DMS53 treated with DMSO at 0.1 percent for 48 hours (cell line): Measurements from ENCODE around the gene CCDC170.
"Not testable (repeated sequence)": the region's sequence is repeated elsewhere in the genome, so short reads cannot be mapped to it uniquely, and the experiment has no call there.

Experiments used
- DNase-seq: peaks from one replicate; lab custom pipeline; 2025; ENCODE audit not compliant: unreplicated experiment; lab: John Stamatoyannopoulos, UW

Gene CCDC170

GRCh38 chr6:151544884-151545283 is 51.1 kb downstream of the CCDC170 start:
- DNase-seq: not testable (repeated sequence)

- DNase-seq: no peak
Measured at GRCh38 chr6:151546941-151547659, 53.3 kb downstream of the CCDC170 start.

GRCh38 chr6:151548201-151548600 is 54.4 kb downstream of the CCDC170 start:
- no peak for DNase-seq

DNA sequence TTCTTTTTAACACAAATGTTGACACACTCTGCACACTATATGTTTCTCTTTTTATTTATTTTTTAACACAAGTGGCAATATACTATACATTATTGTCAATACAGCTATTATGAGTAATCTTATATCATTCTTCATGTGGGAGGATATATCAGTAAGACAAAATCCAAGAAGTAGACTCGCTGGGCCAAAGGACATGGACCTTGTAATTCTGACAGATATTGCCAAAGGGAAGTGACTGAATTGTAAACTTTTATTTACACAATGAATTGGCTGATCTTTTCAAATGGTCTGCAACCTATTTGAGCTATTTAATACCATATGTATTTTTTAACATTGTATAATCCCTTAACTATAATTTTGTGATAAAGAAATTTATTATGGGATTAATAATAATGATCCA is 56.0 kb downstream of the CCDC170 start:
- no peak for DNase-seq

DNA sequence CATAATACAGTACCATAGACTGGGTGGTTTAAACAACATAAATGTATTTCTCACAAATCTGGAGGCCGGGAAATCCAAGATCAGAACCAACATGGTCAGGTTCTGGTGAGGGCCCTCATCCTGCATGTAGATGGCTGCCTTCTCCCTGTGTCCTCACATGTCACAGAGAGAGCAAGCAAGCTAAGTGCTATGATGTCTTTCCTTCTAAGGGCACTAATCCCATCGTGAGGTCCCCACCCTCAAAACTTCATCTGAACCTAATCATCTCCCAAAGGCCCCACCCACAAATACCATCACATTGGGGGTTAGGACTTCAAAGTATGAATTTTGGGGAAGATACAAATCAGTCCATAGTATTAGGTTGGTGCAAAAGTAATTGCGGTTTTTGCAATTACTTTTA is 56.8 kb downstream of the CCDC170 start:
- no peak for DNase-seq

DNA sequence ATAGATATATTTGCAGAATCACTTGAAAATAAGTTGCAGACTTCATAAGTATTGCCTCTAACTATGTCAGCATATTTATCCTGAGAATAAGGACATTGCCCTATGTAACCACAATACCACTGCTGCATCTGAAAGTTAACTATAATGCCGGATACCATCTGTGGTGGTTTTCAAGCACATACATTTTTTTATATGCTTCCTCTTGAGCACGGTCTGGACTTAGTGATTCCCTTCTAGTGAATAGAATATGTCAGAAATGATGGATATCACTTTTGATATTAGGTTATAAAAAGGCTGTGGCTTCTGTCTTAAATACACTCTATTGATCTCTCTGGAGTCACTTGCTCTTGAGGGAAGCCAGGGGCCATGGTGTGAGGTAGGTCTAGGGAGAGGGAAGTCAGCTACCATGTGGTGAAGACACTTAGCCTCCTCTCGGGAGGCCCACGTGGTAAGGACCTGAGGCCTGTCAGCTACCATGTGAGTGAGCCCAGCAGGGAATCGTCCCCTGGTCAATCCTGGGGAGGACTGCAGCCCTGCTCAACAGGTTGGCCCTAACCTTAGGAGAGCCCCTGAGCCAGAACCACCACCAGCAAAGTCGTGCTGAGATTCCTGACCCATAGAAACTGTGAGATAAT is 57.5 kb downstream of the CCDC170 start:
- DNase-seq: no peak

GRCh38 chr6:151553416-151554165 is 59.8 kb downstream of the CCDC170 start:
- no peak for DNase-seq

DNA sequence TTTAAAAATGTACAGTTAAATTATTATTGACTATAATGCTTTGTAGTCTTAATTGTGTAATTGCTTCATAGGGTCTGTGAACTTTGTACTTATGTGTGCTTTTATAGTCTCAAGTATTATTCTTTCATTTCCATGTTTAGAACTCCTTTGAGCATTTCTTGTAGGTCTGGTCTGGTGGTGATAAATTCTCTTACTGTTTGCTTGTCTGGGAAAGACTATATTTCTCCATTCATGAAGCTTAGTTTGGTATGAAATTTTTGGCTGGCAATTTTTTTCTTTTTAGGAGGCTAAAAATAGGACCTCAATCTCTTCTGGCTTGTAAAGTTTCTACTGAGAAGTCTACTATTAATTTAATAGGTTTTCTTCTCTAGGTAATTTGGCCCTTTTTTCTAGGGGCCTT is 67.4 kb downstream of the CCDC170 start:
- no peak for DNase-seq

- DNase-seq: no peak
Measured at GRCh38 chr6:151564654-151565053, 70.8 kb downstream of the CCDC170 start.

DNA sequence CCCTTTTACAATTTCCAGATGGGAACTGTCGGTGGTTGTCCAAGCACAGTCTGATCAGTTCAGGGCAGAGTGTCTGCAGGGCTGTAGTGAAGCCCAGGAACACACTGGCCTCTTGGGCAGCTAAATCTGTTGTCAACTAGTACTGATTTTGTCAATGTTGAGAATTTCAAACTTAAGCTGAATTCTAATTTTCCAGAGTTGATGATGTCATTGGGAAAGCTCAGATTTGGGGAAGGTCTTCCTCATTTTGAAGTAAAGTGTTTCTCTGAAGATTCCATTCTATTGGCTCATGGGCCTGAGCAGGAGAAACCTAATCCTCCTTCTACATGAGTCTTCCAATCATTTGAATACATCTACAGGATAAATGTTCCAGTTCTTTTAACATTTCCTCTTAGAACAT is 72.1 kb downstream of the CCDC170 start:
- no peak for DNase-seq

GRCh38 chr6:151566557-151566956 is 72.7 kb downstream of the CCDC170 start:
- no peak for DNase-seq

GRCh38 chr6:151576633-151577032 is 82.8 kb downstream of the CCDC170 start:
- DNase-seq: no peak

GRCh38 chr6:151577257-151577656 is 83.4 kb downstream of the CCDC170 start:
- no peak for DNase-seq

DNA sequence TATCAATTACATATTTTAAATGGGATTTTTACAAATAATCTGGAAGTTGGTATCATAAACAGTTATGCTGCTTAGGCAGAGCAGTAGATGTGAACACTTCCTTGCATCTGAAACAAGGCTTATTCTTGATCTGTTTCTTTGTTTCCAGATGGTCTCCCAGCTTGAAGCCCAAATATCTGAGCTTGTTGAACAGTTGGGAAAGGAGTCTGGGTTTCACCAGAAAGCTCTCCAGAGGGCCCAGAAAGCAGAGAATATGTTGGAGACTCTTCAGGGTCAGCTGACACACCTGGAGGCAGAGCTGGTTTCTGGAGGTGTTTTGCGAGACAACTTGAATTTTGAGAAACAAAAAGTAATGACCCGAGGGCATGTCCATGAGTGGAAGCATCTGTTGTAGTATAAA is 91.9 kb downstream of the CCDC170 start:
- no peak for DNase-seq

GRCh38 chr6:151589667-151590066 is 95.8 kb downstream of the CCDC170 start:
- DNase-seq: no peak

- no peak for DNase-seq
Measured at GRCh38 chr6:151590742-151591141, 96.9 kb downstream of the CCDC170 start.

- no peak for DNase-seq
Measured at GRCh38 chr6:151592449-151593159, 98.8 kb downstream of the CCDC170 start.

GRCh38 chr6:151609146-151609902 is 115.5 kb downstream of the CCDC170 start:
- no peak for DNase-seq

GRCh38 chr6:151610326-151610725 is 116.5 kb downstream of the CCDC170 start:
- no peak for DNase-seq

DNA sequence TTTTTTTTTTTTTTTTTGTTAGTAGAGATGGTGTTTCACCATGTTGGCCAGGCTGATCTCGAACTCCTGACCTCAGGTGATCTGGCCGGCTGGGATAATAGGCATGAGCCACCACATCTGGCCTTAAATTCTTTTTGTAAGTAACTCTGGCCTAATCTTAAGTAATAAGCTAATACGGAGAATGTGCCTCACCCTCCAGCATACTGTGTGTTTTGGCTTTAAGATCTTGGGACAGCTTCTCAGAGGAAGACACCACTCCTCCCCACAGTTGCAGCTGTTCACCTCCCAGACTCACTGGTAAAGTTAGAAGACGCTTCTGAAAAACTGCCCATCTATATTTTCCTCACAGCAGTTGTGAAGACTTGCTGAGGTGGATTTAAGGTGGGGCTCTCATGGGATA is 120.8 kb downstream of the CCDC170 start:
- no peak for DNase-seq

- no peak for DNase-seq
Measured at GRCh38 chr6:151616091-151616513, 122.3 kb downstream of the CCDC170 start.
